Uterus (tissue), 2 donors: ENCODE data around the gene SRGAP2C.
"Not testable (repeated sequence)": the region's sequence is repeated elsewhere in the genome, so short reads cannot be mapped to it uniquely, and the experiment has no call there.

Source experiments
- CTCF ChIP-seq, 4 experiments: fragments of 200-600 bp in 2 of 4; fragments of 450-650 bp in 2 of 4; sonication (generic) in 2 of 4; IDR thresholded peaks; one replicate each; pipeline ENCODE4 v1.5.1; 2016 to 2019; ENCODE audit warnings: antibody characterized with exemption in 4 of 4, mild to moderate bottlenecking in 2 of 4, moderate library complexity in 1 of 4
- POLR2A ChIP-seq, 2 donors: fragments of 450-650 bp; IDR thresholded peaks; one replicate each; pipeline ENCODE4 v1.6.1; 2016; ENCODE audit warnings: antibody characterized with exemption in 2 of 2, mild to moderate bottlenecking in 1 of 2, moderate library complexity in 1 of 2

DNA sequence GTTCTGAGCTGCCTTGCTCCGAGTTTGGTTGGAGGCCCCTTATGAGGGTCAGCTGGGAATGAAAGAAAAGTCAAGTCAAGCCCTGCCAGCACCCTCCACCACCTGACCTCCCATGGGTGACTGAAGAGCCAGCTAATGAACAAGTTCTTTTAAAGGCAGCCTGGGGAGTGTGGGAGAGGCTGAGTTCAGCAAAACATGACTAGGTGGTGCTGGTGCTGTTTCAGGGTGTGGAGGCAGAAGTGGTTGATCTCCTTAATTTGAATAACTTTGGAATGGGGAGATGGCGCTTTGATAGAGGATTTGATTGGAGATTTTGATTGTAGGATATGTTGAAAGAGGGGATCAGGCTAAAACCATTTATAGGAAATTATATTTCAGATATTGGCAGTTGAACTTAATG lies 22.6 kb downstream of the SRGAP2C start:
- TF ChIP-seq CTCF, POLR2A (IDR thresholded peaks at IDR 0.05): not testable (repeated sequence)
